Esophagus muscularis mucosa (tissue), 4 donors: ENCODE measurements around the gene MFAP5.
"Not testable (repeated sequence)": the region's sequence is repeated elsewhere in the genome, so short reads cannot be mapped to it uniquely, and the experiment has no call there.

Source experiments
- CTCF ChIP-seq, 3 experiments: fragments of 200-600 bp in 2 of 3; fragments of 450-650 bp in 1 of 3; sonication (generic) in 2 of 3; IDR thresholded peaks; one replicate each; pipeline ENCODE4 v1.5.1; 2017 to 2019; ENCODE audit warnings: antibody characterized with exemption in 3 of 3, mild to moderate bottlenecking in 2 of 3, moderate library complexity in 1 of 3
- EP300 ChIP-seq: sonication (generic); formaldehyde crosslinking; IDR thresholded peaks from one replicate; pipeline ENCODE4 v1.6.1; 2017; ENCODE audit warnings: antibody characterized with exemption
- POLR2A ChIP-seq: fragments of 450-650 bp; IDR thresholded peaks from one replicate; pipeline ENCODE4 v1.6.1; 2017; ENCODE audit warnings: antibody characterized with exemption, moderate library complexity, mild to moderate bottlenecking, low read depth
- POLR2AphosphoS5 ChIP-seq, 2 donors: sonication (generic); formaldehyde crosslinking; IDR thresholded peaks; one replicate each; pipeline ENCODE4 v1.6.1; 2017; ENCODE audit warnings: antibody characterized with exemption in 2 of 2

GRCh38 chr12:8635342-8636006 is 27.2 kb downstream of the MFAP5 start:
- not testable (repeated sequence) for TF ChIP-seq CTCF (IDR thresholded peaks at IDR 0.05); POLR2A; POLR2AphosphoS5 (IDR thresholded peaks at IDR 0.05); EP300
